Epidermal melanocyte (primary cell): ENCODE results near the gene PKD1L1.
"Not testable (repeated sequence)": the region's sequence is repeated elsewhere in the genome, so short reads cannot be mapped to it uniquely, and the experiment has no call there.

Experiments used
- DNase-seq: peaks from one replicate; pipeline ENCODE4 v3.0.0; 2011; ENCODE audit warnings: low spot score; ENCODE audit not compliant: insufficient read length

Gene PKD1L1

DNA sequence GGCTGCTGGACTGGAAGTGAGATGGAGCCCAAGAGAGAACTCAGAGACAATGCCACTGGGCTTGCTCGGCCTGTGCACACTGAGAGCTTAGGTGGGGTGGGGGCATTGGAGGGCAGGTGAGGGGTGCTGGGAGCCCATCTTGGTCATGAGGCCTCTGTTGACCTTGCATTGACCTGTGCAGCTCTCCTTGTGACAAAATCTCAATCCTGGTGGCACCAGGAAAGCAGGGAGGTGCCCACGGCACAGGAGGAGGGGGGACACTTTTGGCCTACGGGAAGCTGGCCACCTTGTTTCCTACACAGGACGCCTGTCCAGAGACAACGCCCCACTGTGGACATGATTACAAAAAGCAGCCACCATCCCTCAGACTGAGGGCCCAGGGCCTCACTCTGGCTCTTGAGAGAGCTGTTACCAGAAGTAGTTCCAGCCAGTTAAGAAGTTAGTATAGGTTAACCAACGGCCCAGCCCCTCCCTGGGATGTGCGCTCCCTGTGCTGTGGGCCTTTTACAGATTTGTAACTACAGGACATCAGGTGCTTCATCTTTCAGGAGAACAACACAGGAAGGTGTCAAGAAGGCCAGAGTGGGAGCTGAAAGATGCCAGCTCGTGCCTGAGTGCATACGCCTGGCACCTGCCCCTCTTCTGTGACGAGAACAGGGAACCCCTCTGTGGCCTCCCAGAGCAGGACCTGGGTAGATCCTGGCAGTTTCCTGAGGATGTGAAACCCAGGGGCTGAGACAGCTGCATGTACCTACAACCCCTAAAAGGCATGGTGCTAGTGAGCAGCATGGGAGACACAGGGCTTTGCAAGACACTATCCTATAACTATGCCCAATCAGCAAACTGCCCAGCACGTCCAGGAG, 10.3 kb downstream of the PKD1L1 start:
- no peak for DNase-seq

DNA sequence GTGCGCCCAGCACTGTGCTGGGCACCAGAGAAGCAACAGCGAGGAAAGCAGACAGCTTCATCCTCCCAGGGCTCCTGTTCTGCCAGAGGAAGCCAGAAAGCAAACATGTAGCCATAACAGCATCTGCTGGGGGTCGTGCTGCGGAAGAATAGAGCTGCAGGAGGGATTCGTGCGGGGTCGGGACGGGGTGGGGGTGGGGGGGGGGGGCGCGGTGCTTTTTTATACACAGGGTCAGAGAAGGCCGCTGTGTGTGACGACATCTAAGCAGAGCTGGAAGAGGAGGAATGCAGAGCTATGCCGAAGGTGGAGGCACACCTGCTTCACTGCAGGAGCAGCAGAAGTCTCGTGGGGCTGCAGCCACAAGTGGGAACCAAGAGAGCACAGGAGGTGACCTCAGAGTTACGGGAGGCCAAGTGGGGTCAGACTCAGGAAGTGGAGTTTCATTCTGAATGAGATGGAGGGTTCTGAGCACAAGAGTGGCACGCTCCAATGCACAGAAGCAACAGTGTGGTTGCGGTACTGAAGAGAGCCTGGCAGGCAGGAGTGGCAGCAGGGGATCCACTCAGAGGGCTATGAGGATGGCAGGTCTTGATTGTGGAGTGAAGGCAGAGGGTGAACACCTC, 11.1 kb downstream of the PKD1L1 start:
- no peak for DNase-seq

DNA sequence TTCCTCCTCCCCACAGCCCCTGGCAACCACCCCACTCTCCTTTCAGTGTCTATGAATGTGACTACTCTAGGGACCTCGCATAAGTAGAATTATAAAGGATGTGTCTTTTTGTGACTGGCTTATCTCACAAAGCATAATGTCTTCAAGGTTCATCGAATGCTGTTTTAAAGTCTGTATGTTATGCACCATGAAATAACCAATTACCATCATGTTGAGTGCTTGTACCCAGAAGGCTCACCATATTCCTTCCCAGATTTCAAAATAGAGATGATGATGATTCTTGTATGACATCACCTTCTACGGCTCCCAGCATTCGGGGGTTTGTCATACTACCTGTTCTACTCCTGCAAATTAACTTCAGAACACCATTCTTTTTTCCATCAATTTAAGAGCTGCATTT, 11.9 kb downstream of the PKD1L1 start:
- no peak for DNase-seq

DNA sequence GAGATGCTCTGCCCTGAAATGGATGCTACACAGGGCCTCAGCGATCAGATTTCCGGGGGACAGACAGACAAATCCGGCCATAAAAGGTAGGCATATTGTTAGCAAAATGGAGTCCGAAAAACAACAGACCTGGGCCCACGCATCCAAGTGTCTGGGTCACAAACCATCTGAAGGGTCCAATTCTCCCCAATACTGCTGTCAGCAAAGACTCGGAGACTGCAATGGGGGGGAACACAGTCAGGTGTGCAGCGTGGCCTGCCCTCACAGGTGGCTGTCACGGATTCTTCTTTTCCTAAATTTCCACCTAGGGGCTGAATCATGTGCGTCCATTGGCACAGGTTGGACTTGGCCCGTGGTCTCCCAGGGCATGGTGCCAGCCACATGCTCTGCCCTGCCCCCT, 12.9 kb downstream of the PKD1L1 start:
- no peak for DNase-seq

DNA sequence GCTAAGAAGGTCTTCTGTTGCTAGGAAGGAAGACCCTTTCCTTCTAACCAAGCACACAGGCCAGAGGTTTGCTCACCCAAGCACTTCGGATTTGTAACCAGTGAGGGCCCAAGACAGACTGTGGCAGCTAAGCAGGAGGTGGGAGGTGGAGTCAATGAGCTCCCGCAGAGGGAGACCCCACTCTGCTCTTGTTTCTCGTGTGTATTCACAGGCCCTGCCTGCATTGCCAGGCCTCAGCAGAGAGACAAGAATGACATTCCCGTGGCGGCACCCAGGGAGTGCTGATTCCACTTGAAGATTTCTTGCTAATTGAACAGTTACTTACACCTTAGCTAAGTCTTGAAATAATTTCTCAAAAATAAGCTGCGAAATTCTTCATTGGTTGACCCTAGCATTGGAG, 13.4 kb downstream of the PKD1L1 start:
- DNase-seq: no peak

DNA sequence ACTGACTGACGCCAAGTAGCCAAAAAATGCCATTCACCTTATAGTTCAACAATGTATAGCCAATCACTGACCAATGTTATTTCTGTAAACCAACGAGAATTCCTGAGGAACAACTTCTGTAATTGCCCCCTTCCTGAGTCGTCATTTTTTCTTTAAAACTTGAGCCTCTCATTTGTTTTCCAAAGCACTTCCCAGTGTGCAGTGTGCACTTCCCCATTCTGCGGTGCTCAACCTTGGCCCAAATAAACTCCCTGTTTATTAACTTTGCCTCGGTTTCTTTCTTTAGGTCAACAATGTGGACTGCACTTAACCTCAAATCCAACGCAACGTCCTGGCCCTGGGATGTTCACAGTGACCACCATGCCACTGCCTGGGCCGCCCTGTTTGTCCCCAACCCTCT, 15.1 kb downstream of the PKD1L1 start:
- DNase-seq: no peak

DNA sequence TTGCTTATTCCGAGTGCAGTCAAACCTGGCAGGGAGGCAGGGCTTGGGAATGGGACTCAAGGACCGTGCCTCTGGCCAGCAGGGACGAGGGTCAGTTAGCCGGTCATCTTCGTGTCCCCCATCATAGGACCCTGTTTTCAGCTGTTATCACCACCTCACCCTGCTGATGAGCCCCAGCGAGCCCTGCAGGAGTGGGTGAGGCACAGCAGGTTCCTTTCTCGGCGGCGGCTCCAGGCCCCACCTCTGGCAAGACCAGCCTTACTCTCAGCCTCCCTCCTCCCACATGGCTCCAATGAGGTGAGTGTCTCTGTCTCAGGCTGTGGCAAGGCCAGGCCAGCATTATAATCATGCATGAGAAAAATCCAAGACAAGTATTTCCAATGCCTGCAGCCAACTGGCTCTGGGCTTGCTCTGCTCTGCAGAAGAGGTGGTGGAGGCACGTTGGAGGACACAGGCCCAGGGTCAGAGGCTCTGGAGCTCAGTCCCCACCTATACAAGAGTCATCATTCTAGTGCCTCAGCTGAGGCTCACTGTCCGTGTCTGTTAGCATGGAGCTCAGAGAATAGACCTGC, 15.7 kb downstream of the PKD1L1 start:
- no peak for DNase-seq

DNA sequence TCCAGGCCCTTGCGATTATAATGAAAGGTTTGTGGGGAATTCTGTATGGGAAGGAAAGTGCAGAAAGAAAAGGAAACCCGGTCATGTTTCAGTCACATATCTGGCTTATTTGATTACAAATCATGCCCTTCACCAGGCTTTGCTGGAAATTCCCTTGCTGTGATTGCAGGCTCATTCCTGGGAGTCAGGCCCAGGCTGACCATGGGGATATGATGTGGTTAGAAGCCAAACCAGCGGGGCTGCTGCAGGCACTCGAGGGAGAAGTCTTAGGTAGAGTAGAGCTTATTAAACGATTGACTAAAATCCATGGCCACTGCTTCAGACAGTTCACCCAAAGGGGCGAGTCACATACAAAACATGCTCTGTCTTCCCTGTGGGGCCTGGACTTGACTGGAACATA, 16.2 kb downstream of the PKD1L1 start:
- no peak for DNase-seq

DNA sequence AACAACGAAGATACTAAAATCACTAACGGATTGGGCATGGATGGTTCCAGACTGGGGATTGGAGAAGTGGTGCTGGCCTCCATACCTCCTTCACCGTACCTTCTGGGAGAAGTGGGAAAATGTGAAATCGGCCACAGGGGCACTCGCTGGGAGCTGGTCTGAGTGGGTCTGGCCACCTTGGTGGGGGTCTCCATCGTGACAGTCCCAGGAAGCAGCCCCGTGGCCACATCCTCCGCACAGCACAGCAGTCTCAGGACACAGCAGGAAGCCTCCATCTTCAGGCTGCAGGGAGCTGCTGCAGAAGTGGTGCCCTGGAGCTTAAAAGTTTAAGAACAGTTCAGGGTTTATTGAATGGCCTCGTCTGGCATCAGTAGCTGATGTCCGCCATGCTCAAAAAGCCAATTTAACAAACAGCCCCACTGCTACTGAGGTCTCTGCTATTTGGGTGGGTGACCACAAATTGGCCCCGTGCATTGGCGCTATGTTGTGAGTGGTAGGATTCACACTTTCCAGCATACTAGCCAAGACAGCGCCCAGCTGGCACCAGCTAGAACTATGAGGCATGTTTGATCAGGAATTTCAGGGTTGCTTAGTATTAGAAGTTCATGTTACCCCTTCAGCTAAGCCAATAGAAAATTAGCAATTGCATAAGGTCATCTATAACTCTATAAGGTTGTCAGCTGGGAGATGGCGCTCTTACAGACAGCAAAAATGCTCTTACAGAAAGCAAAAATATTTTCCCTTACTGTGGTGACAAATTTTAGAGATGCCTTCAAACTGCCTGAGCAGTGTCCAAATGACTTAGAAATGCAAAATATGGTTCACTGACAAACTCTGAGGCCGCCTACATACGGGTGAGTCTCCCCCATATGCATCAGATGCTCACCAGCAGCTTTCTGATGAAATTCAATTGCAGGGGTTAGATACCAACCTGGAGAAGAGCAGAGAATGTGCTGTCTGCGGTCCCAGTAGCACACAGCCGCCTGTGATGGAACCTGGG, 17.0 kb downstream of the PKD1L1 start:
- DNase-seq: no peak

DNA sequence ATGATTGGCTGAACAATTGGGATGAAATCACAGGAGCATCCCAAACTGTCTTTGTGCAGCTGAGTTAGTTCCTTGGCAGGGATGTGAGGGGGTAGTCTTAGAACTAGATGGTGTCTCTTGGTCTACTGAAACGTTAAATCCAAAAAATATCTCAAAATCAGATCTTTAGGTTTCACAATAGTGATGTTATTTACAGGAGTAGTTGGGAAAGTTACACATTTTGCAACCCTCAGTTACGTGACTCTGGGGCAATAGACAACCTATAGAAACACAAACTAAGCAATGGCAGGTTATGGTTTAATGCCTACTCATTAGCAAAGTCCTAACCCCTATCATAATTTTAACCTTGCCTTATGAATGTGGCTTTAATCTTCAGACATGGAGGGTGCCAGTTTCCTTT, 24.0 kb downstream of the PKD1L1 start:
- DNase-seq: no peak

DNA sequence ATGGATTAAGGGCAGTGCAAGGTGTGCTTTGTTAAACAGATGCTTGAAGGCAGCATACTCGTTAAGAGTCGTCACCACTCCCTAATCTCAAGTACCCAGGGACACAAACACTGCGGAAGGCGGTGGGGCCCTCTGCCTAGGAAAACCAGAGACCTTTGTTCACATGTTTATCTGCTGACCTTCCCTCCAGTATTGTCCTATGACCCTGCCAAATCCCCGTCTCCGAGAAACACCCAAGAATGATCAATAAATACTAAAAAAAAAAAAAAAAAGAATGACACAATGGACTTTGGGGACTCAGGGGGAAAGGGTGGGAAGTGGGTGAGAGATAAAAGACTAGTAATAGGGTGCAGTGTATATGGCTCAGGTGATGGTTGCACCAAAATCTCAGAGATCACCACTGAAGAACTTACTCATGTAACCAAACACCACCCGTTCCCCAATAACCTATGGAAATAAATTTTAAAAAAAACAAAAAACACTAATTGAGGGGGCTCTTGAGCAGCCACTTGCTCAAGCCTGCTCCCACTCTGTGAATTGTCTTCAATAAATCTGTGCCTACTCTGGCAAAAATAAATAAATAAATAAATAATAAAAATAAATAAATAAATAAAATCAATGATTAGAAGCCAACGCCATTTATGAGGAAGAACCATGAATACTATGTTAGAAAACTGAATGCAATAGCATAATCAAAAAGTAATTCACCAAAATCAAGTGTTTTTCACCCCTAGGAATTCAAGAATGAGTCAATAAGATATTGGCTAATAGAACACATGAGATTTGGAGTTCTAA, 25.0 kb downstream of the PKD1L1 start:
- not testable (repeated sequence) for DNase-seq

DNA sequence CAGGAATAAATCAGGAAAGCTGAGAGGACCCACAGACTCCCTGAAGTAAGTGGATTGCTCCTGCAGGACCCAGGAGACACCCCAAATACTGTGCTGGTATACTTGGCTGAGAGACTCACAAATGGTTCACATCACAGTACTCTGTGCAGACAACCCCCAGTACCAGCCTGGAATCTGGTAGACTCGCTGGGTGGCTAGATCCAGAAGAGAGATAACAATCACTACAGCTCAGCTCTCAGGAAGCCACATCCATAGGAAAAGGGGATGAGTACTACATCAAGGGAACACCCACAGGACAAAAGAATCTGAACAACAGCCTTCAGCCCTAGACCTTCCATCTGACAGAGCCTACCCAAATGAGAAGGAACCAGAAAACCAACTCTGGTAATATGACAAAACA, 31.8 kb downstream of the PKD1L1 start:
- DNase-seq: not testable (repeated sequence)

DNA sequence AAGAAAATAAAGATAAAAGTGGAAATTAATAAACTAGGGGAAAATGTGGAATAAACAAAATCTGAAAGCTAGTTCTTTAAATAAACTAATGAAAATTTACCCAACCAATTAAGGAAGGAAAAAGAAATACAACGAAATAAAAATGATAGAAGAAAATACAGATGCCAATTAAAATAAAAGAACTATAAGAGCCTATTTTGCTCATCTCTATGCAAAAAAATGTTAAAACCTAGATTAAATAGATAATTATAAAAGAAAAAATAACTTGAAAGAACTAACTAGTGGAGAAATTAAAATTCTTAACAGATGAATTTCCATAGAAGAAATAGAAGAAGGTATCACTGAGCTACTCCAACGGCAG, 32.7 kb downstream of the PKD1L1 start:
- DNase-seq: no peak

DNA sequence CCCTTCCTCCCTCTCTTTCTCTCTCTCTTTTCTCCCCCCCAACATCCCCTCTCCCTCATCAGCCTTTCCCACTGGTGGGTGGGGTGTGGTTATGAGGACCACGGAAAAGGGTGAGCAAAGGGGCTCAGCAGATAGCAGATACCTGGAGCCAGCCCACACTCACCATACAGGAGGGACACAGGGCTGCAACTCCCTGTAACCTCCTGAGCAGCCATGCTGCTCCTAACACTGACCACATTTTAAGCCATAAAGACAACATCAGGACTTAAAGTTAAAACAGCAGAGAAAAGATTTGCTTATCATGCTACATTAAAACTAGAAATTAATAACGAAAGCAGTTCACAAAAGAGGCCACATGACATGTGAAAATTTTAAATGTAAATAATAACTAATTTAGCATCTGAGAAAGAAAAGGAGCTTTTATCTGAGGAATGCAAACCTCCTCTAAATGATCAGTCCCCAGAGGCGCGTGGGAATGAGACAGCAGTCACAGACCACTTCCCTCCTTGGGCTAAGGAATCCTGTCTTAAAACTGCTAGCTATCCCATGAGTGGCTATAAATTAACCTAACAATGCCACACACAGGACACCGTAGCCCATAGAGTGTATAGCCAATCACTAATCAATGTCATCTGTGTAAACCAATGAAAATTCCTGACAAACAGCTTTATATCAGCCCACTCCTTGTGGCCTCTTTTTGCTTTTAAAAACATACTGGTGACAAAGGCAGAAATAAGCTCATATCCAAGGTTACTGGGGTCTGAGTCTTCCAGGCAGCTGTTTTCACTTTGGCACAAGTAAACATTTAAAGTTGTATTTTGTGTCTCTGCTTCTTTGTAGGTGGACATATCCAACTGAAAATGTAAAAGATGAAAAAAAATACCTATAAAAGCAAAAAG, 33.3 kb downstream of the PKD1L1 start:
- DNase-seq: peak; percentile 60

DNA sequence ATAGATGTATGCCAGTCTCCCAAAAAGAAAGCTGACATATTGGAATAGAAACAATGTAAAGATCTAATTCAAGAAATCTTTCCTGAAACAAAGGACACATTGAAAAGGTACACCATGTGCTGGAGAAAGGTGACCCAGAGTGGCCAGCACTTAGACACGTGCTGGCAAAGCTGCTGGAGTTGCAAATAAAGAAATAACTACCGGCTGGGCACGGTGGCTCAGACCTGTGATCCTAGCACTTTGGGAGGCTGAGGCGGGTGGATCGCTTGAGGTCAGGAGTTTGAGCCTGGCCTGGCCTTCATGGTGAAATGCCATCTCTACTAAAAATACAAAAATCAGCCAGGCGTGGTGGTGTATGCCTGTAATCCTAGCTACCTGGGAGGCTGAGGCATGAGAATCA, 35.9 kb downstream of the PKD1L1 start:
- no peak for DNase-seq

DNA sequence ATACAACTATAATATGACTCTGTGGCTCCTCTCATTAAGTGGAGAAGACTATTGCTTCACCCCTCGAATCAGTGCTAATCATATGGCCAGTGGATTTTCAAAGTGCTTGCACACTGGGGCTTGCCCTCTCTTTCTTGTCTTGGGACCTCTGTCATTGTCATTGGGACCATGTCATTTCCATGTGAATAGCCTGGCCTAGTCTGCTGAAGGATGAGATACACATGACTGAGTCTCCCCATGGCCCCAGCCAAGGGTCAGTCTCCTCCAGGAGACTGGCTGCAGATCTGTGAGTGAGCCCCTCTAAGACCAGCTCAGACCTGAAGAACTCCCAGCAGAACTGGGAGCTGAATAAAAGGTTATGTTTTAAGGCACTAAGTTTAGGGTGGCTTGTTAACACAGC, 39.5 kb downstream of the PKD1L1 start:
- DNase-seq: no peak

DNA sequence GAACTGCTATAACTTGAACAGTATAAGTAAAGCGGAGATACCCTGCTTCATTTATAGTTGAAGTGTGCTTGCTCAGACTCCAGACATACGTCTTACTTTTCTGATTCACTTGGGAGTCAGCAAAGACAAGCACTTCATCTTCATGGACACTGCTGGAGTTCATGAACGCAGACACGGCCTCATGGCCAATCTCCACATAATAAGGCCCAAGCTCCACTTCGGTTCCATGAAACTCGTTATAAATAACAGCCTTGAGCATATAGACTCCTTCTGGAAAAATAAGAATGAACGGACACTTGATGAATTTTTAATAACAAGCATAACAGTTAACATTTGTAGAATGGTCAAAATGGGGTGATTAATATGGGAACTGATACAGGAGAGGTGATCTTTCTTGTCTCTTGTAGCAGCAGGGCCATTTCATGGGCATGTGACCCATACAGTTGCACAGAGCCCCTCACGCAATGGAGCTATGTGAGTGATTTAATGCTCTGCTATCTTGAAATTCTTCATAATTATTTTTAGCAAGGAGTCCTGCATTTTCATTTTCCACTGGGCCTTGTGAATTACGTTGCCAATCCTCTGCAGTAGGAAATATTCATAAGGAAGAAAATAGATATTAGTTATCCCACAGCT, 40.2 kb downstream of the PKD1L1 start:
- DNase-seq: no peak

DNA sequence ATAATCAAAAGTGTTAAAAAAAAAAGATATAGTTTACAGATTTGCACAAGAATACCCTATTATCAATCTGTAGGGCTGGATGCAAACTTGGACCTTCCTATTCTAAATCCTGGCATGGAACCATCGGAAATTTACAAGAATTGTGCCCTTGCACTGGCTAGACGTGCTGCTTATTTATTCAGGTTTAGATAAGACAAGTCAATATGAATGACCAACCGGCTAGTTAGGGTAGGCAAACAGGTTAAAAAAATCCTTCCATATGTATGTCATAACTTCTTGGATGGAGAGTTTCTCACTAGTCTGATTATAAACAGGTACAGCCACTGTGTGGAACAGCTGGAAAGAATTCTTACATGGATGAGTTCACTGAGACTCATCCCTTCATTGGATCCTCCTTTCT, 41.4 kb downstream of the PKD1L1 start:
- DNase-seq: no peak
